Neural progenitor cell (in vitro differentiated cells): ENCODE results near the gene TCP10L.

ENCODE experiments used
- CTCF ChIP-seq: fragments of 200-600 bp; sonication (generic); IDR thresholded peaks from 2 replicates; pipeline ENCODE4 v1.5.1; 2017; ENCODE audit warnings: antibody characterized with exemption, mild to moderate bottlenecking
- EZH2 ChIP-seq: fragments of 200-600 bp; sonication (generic); IDR thresholded peaks from 2 replicates; pipeline ENCODE4 v1.6.1; 2017; ENCODE audit warnings: antibody characterized with exemption, mild to moderate bottlenecking, moderate library complexity
- EZH2phosphoT487 ChIP-seq: fragments of 200-600 bp; sonication (generic); IDR thresholded peaks from 2 replicates; pipeline ENCODE4 v1.6.1; 2017; ENCODE audit warnings: antibody characterized with exemption

- no peak for TF ChIP-seq CTCF
- no peak for TF ChIP-seq EZH2
- TF ChIP-seq EZH2phosphoT487, result no peak
Measured at GRCh38 chr21:32547018-32547417, 38.3 kb downstream of the TCP10L start.
